BJ (cell line): ENCODE data around the gene PIRT. TPM values are rescaled to one million over a fixed set of nuclear protein-coding genes. Genes with fewer than 3 reads are reported as not detected.

ENCODE experiments used
- CTCF ChIA-PET: fragments of 350-600 bp; formaldehyde crosslinking; extraction: SDS; loops from one replicate; lab custom pipeline; 2021; ENCODE audit warnings: antibody characterized with exemption, inconsistent platforms; lab: Yijun Ruan, JAX
- POLR2A ChIA-PET: fragments of 300-600 bp; sonication (Branson Sonifier 250); formaldehyde crosslinking; extraction: SDS; loops from one replicate; lab custom pipeline; 2021; ENCODE audit warnings: antibody characterized with exemption; lab: Charles Lee
- DNase-seq: peaks from one replicate; pipeline ENCODE4 v3.0.0-alpha.2; 2011; ENCODE audit warnings: low read depth
- H3K27me3 ChIP-seq: 2 replicates; pipeline ENCODE4 v1.6.0; 2011; ENCODE audit warnings: low read length; ENCODE audit not compliant: control insufficient read depth, insufficient read depth
- H3K36me3 ChIP-seq: 2 replicates; pipeline ENCODE4 v1.5.1; 2011; ENCODE audit warnings: low read length; ENCODE audit not compliant: control insufficient read depth, insufficient read depth
- H3K4me3 ChIP-seq: 2 replicates; pipeline ENCODE4 v1.5.1; 2011; ENCODE audit warnings: low read depth, mild to moderate bottlenecking, control low read depth, low read length
- CTCF ChIP-seq: IDR thresholded peaks from 2 replicates; pipeline ENCODE4 v1.5.1; 2011; ENCODE audit warnings: low read depth, mild to moderate bottlenecking, control low read depth, inconsistent platforms, low read length, moderate library complexity; ENCODE audit not compliant: insufficient read depth
- polyA plus RNA-seq: library from polyadenylated mRNA; depleted of rRNA; stranded (reverse); fragments of >200 nt; gene quantifications from 2 replicates; pipeline ENCODE4 v1.2.3, GENCODE V29; 2011

The PIRT gene
- polyA plus RNA-seq, 1 experiment, result not detected

DNA sequence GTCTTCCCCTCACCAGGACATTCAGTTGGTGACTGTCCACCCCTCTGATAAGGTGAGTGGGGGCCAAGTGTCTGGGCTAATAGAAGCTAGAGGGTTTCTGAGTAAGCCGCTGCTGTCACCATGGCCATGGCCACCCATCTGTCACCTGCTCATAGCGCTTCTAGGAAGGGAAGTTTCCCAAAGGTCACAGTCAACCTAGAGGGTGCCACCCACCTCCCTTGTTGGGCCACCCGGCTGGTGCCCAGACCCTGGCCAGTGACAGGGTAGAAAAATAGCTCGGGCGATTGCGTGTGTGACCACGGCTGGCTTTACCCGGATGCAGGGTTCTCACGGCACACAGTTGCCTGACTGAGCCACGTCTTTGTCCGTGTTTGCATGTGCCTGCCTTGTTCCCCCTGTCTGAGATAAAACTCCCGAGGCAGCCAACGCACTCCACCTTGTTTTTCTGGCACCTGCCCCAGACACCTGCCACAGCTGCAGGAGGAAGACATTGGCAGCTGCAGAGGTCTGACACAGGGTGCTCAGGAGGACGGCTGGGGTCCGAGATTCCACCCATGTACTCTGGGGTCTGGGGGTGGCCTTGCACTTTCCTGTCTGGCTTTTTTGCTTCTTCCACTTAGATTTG lies 809 bp downstream of the PIRT start:
- H3K4me3 ChIP-seq, result no peak overlapping the region
- CTCF ChIA-PET, result interaction anchor here (2.6 to 2.7 kb wide), 2 partner anchors 8 to 100 kb away, joined by 11 to 17 read pairs; no protein-coding TSS in a partner anchor

DNA sequence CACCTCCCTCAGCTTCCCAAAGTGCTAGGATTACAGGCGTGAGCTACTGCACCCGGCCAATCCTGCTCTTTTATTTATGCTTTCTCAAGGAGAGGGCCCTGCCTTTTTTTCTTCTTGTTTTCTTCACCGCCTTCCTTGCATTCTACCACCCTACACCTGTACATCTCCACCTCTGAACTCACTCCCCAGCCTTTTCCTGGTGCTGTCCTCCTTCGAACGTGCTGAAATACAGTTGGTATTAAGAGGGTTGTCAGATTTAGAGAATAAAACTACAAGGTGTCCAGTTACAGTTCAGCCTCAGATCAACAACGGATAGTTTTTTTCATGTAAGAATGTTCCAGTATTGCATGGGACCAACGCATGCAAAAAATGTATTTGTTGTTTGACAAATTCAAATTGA lies 1.7 kb downstream of the PIRT start:
- Histone ChIP-seq H3K36me3 (no peaks in the 10 kb centered on the region), H3K27me3 (no peaks in the 10 kb centered on the region), H3K4me3 (no peak overlapping the region)
- ChIA-PET POLR2A (no interaction called here), CTCF (interaction anchor here (2.6 to 2.7 kb wide), 2 partner anchors 8 to 99 kb away, joined by 11 to 17 read pairs; no protein-coding TSS in a partner anchor)
- TF ChIP-seq CTCF, result no peak
- DNase-seq, result no peak

More for the DNA sequence above, 809 bp downstream of the PIRT start:
- H3K36me3 ChIP-seq, result no peaks in the 10 kb centered on the region
- H3K27me3 ChIP-seq, result no peaks in the 10 kb centered on the region
- no peak for TF ChIP-seq CTCF
- DNase-seq, result no peak
- POLR2A ChIA-PET, result no interaction called here

GRCh38 chr17:10831696-10832095 lies 6.2 kb downstream of the PIRT start:
- DNase-seq, result no peak
- H3K36me3 ChIP-seq, result no peaks in the 10 kb centered on the region
- no peak for TF ChIP-seq CTCF
- H3K4me3 ChIP-seq, result no peak overlapping the region
- ChIA-PET CTCF (interaction anchor here (0.9 kb wide), 1 partner anchor 8 kb away, joined by 3 read pairs; no protein-coding TSS in a partner anchor), POLR2A (no interaction called here)
- H3K27me3 ChIP-seq, result no peaks in the 10 kb centered on the region

DNA sequence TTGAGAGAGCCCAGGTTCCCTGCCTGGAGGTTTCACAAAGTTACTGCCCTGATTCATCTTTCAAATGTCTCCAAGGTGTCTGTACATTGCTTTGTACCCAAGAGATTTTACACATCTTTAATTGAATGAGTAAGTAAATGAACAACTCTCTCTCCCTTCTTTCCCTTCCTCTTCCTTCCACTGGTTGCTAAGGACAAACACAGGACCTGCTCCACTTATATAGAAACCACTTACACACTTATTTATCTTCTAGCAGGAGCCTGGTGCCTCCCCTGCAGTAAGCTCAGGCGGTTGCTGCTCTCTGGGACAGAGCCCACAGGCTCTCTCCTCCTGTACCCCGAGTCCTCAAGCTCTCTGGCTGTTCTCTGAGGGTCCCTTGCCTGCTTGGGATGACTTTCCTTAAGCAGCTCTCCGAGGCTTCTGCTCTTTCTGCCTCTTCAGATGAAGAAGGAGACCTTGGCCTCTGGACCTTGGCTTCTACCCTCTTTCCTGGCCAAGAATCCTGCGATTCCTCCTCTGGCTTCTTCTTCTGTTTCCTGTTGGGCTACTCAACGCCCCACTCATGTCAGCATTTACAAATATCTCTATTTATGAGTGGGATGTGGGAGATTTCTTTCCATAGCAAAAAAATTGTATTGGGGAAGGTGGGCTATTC lies 9.9 kb downstream of the PIRT start:
- CTCF ChIA-PET, result no interaction called here

More for the DNA sequence above, 9.9 kb downstream of the PIRT start:
- DNase-seq, result no peak
- POLR2A ChIA-PET, result no interaction called here
- no peak for TF ChIP-seq CTCF
- no peaks in the 10 kb centered on the region for H3K27me3 ChIP-seq
- no peaks in the 10 kb centered on the region for H3K36me3 ChIP-seq
- no peak overlapping the region for H3K4me3 ChIP-seq
